SK-N-SH (cell line): Measurements from ENCODE around the gene ACTL8. TPM values are rescaled to one million over a fixed set of nuclear protein-coding genes. Genes with fewer than 3 reads are reported as not detected.

ENCODE experiments used
- CTCF ChIA-PET: fragments of 300-600, 350-600 bp; formaldehyde crosslinking; extraction: SDS; loops from one replicate; lab custom pipeline; 2021; lab: Yijun Ruan, JAX
- POLR2A ChIA-PET: fragments of 350-600 bp; sonication (Branson Sonifier 250); formaldehyde crosslinking; extraction: SDS; loops from one replicate; lab custom pipeline; 2020; ENCODE audit warnings: antibody characterized with exemption, inconsistent platforms; lab: Yijun Ruan, JAX
- DNase-seq: peaks from one replicate; pipeline ENCODE4 v3.0.0; 2012
- H2AFZ ChIP-seq: fragments of 200-600 bp; sonication (generic); 2 replicates; pipeline ENCODE4 v1.8.1; 2016; ENCODE audit warnings: antibody characterized with exemption, mild to moderate bottlenecking, low read depth
- H3F3A ChIP-seq: fragments of 200-600 bp; sonication (generic); replicated peaks from 2 replicates; pipeline ENCODE3; 2016; ENCODE audit warnings: antibody characterized with exemption, mild to moderate bottlenecking; ENCODE audit not compliant: insufficient read depth
- H3K27ac ChIP-seq, 2 experiments: fragments of 200-500 bp in 1 of 2; fragments of 200-600 bp in 1 of 2; sonication (Bioruptor generic) in 1 of 2; sonication (generic), shearing (Covaris generic) in 1 of 2; 2 replicates each; pipeline versions ENCODE4 v1.5.1 to v1.6.1; 2014 to 2016; ENCODE audit warnings: low read depth in 2 of 2, inconsistent platforms in 1 of 2, low read length in 1 of 2, mild to moderate bottlenecking in 1 of 2, mixed read lengths in 1 of 2
- H3K27me3 ChIP-seq: fragments of 200-600 bp; sonication (generic), shearing (Covaris generic); 2 replicates; pipeline ENCODE4 v1.6.1; 2016; ENCODE audit warnings: mixed run types; ENCODE audit not compliant: insufficient read depth
- H3K36me3 ChIP-seq, 2 experiments: fragments of 200-500 bp in 1 of 2; fragments of 200-600 bp in 1 of 2; sonication (Bioruptor generic) in 1 of 2; sonication (generic) in 1 of 2; replicated peaks in 1 of 2; 2 replicates each; pipeline versions ENCODE3 to v1.5.1; 2014 to 2016; ENCODE audit warnings: low read length in 1 of 2, mild to moderate bottlenecking in 1 of 2; ENCODE audit not compliant: insufficient read depth in 2 of 2, control insufficient read depth in 1 of 2
- H3K4me1 ChIP-seq, 2 experiments: fragments of 200-500 bp in 1 of 2; fragments of 200-600 bp in 1 of 2; sonication (Bioruptor generic) in 1 of 2; sonication (generic), shearing (Covaris generic) in 1 of 2; 2 replicates each; pipeline versions ENCODE4 v1.5.1 to v1.6.1; 2014 to 2016; ENCODE audit warnings: low read depth in 1 of 2, low read length in 1 of 2, mixed run types in 1 of 2; ENCODE audit not compliant: insufficient read depth in 2 of 2, control insufficient read depth in 1 of 2
- H3K4me2 ChIP-seq: fragments of 200-600 bp; sonication (generic), shearing (Covaris generic); 2 replicates; pipeline ENCODE4 v1.6.1; 2017; ENCODE audit warnings: mixed run types
- H3K4me3 ChIP-seq, 2 experiments: fragments of 200-500 bp in 1 of 2; fragments of 200-600 bp in 1 of 2; sonication (Bioruptor generic) in 1 of 2; sonication (generic), shearing (Covaris generic) in 1 of 2; 2 replicates each; pipeline versions ENCODE4 v1.5.1 to v1.8.1; 2014 to 2016; ENCODE audit warnings: low read depth in 2 of 2, inconsistent platforms in 1 of 2, low read length in 1 of 2, mild to moderate bottlenecking in 1 of 2, mixed read lengths in 1 of 2, moderate library complexity in 1 of 2
- H3K79me2 ChIP-seq: fragments of 200-600 bp; sonication (generic); 2 replicates; pipeline ENCODE4 v1.8.1; 2017; ENCODE audit warnings: mild to moderate bottlenecking; ENCODE audit not compliant: insufficient read depth
- H3K9ac ChIP-seq: fragments of 200-600 bp; sonication (generic); 2 replicates; pipeline ENCODE4 v1.6.1; 2017; ENCODE audit warnings: mixed run types
- H3K9me2 ChIP-seq: fragments of 200-600 bp; sonication (generic); 2 replicates; pipeline ENCODE4 v1.6.1; 2017; ENCODE audit warnings: mixed run types
- H3K9me3 ChIP-seq: fragments of 200-600 bp; sonication (generic); 2 replicates; pipeline ENCODE4 v1.6.1; 2017; ENCODE audit warnings: mixed run types, mild to moderate bottlenecking, moderate library complexity
- H4K20me1 ChIP-seq: fragments of 200-600 bp; sonication (generic); 2 replicates; pipeline ENCODE4 v1.6.1; 2017; ENCODE audit warnings: mild to moderate bottlenecking, mixed run types; ENCODE audit not compliant: insufficient read depth
- CTCF ChIP-seq: fragments of 200-600 bp; sonication (generic); IDR thresholded peaks from 2 replicates; pipeline ENCODE4 v1.6.1; 2017; ENCODE audit warnings: antibody characterized with exemption, mild to moderate bottlenecking, moderate library complexity
- ELF1 ChIP-seq: IDR thresholded peaks from 2 replicates; pipeline ENCODE4 v1.4.0; 2012
- EP300 ChIP-seq, 2 experiments: IDR thresholded peaks; 2 replicates each; pipeline versions ENCODE4 v1.4.0 to v1.6.1; 2012; ENCODE audit warnings: borderline replicate concordance in 1 of 2, low read depth in 1 of 2, low read length in 1 of 2
- FOSL2 ChIP-seq: IDR thresholded peaks from 2 replicates; pipeline ENCODE4 v1.4.0; 2012; ENCODE audit warnings: low read depth, mild to moderate bottlenecking, moderate library complexity, borderline replicate concordance
- GABPA ChIP-seq: IDR thresholded peaks from 2 replicates; pipeline ENCODE4 v1.4.0; 2012; ENCODE audit warnings: low read depth, mild to moderate bottlenecking
- GATA2 ChIP-seq: sonication (generic); formaldehyde crosslinking; IDR thresholded peaks from 2 replicates; pipeline ENCODE4 v1.5.0; 2020; ENCODE audit warnings: mild to moderate bottlenecking, missing genetic modification reagents
- MEF2A ChIP-seq: IDR thresholded peaks from 2 replicates; pipeline ENCODE4 v1.4.0; 2012; ENCODE audit warnings: low read depth, borderline replicate concordance
- POLR2AphosphoS5 ChIP-seq: IDR thresholded peaks from 2 replicates; pipeline ENCODE4 v1.6.1; 2012; ENCODE audit warnings: low read depth, low read length
- RCOR1 ChIP-seq: fragments of 150-350 bp; IDR thresholded peaks from 2 replicates; pipeline ENCODE4 v1.6.1; 2017; ENCODE audit warnings: antibody characterized with exemption, low read length
- REST ChIP-seq: IDR thresholded peaks from 2 replicates; pipeline ENCODE4 v1.6.1; 2012; ENCODE audit warnings: mild to moderate bottlenecking, low read depth, low read length, moderate library complexity
- RFX5 ChIP-seq: IDR thresholded peaks from 2 replicates; pipeline ENCODE4 v1.6.1; 2012; ENCODE audit warnings: mild to moderate bottlenecking, improper control_type of control experiment, low read length
- RXRA ChIP-seq: IDR thresholded peaks from 2 replicates; pipeline ENCODE4 v1.4.0; 2012; ENCODE audit warnings: low read depth, mild to moderate bottlenecking, borderline replicate concordance
- SIN3A ChIP-seq: IDR thresholded peaks from 2 replicates; pipeline ENCODE4 v1.6.1; 2012; ENCODE audit warnings: low read depth, mild to moderate bottlenecking, low read length, moderate library complexity, borderline replicate concordance
- SMC3 ChIP-seq: IDR thresholded peaks from 2 replicates; pipeline ENCODE4 v1.6.1; 2012; ENCODE audit warnings: low read depth, low read length, improper control_type of control experiment
- TEAD4 ChIP-seq: IDR thresholded peaks from 2 replicates; pipeline ENCODE4 v1.4.0; 2012; ENCODE audit warnings: mild to moderate bottlenecking, borderline replicate concordance; ENCODE audit not compliant: insufficient read depth
- WGBS: methylation state at CpG from one replicate; pipeline ENCODE4 v1.1.6; 2017; ENCODE audit warnings: low lambda C conversion rate; 5-methylcytosine and 5-hydroxymethylcytosine counted together
- polyA plus RNA-seq, 3 experiments: library from polyadenylated mRNA; depleted of rRNA; stranded (reverse); fragments of >200 nt; gene quantifications; 2 replicates each; pipeline ENCODE4 v1.2.3, GENCODE V29; 2012
- TF ChIP-seq, protein P1 (sequence below): IDR thresholded peaks from 2 replicates; pipeline ENCODE4; 2012
- TF ChIP-seq, protein P2 (sequence below): fragments of 150-350 bp; IDR thresholded peaks from 2 replicates; pipeline ENCODE4 v1.6.1; 2017; ENCODE audit warnings: antibody characterized with exemption, low read length, low read depth, borderline replicate concordance

The ACTL8 gene
- polyA plus RNA-seq, 1 of the 3 experiments (the other 2 are of a cell fraction): 0.05 TPM

- H4K20me1 ChIP-seq: no peaks in the 10 kb centered on the region
- H3K4me3 ChIP-seq: no peak overlapping the region
- TF ChIP-seq SIN3A (no peak), ELF1 (no peak), GABPA (no peak), RCOR1 (no peak), MEF2A (no peak), RXRA (no peak), POLR2AphosphoS5 (no peak), FOSL2 (no peak), REST (no peak), SMC3 (no peak), RFX5 (no peak), GATA2 (no peak), TEAD4 (no peak), CTCF (no peak), EP300 (IDR thresholded peaks at IDR 0.05; ENCODE audit: borderline replicate concordance in 1 of 2, low read depth in 1 of 2, low read length in 1 of 2) (no peak)
- TF ChIP-seq, protein P1, sequence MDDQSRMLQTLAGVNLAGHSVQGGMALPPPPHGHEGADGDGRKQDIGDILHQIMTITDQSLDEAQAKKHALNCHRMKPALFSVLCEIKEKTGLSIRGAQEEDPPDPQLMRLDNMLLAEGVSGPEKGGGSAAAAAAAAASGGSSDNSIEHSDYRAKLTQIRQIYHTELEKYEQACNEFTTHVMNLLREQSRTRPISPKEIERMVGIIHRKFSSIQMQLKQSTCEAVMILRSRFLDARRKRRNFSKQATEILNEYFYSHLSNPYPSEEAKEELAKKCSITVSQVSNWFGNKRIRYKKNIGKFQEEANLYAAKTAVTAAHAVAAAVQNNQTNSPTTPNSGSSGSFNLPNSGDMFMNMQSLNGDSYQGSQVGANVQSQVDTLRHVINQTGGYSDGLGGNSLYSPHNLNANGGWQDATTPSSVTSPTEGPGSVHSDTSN: no peak
- TF ChIP-seq, protein P2, sequence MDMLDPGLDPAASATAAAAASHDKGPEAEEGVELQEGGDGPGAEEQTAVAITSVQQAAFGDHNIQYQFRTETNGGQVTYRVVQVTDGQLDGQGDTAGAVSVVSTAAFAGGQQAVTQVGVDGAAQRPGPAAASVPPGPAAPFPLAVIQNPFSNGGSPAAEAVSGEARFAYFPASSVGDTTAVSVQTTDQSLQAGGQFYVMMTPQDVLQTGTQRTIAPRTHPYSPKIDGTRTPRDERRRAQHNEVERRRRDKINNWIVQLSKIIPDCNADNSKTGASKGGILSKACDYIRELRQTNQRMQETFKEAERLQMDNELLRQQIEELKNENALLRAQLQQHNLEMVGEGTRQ: no peak
- 50% methylated on average over 6 of the region's 8 CpGs for WGBS
- H3K9ac ChIP-seq: no peak overlapping the region
- CTCF ChIA-PET: interaction anchor here (1.1 to 2.0 kb wide), 2 partner anchors 14 to 178 kb away, joined by 3 to 5 read pairs; no protein-coding TSS in a partner anchor
- H3K27me3 ChIP-seq: no peaks in the 10 kb centered on the region
- POLR2A ChIA-PET: no interaction called here
- H3K4me1 ChIP-seq: peaks cover 0 to 1% of the 10 kb centered on the region in 2 experiments; a peak in 1 of 4 replicates
- no peaks in the 10 kb centered on the region for H3K9me3 ChIP-seq
- no peak for DNase-seq
- H2AFZ ChIP-seq: no peak overlapping the region
- H3K36me3 ChIP-seq: no peaks in the 10 kb centered on the region
- H3K4me2 ChIP-seq: no peak overlapping the region
- no peaks in the 10 kb centered on the region for H3K9me2 ChIP-seq
- H3F3A ChIP-seq: no peaks in the 10 kb centered on the region
- H3K79me2 ChIP-seq: no peaks in the 10 kb centered on the region
- no peak overlapping the region for H3K27ac ChIP-seq
Observed at GRCh38 chr1:17839641-17840196, 84.6 kb downstream of the ACTL8 start.
